GM19438 (cell line): ENCODE data around the gene TBX19.
"Not testable (repeated sequence)": the region's sequence is repeated elsewhere in the genome, so short reads cannot be mapped to it uniquely, and the experiment has no call there.

Experiments
- ATAC-seq: cut with Tn5 transposase; IDR thresholded peaks from one replicate; pipeline ENCODE4 v1.9.1; 2021; ENCODE audit warnings: low read depth; ENCODE audit not compliant: unreplicated experiment

The TBX19 gene

DNA sequence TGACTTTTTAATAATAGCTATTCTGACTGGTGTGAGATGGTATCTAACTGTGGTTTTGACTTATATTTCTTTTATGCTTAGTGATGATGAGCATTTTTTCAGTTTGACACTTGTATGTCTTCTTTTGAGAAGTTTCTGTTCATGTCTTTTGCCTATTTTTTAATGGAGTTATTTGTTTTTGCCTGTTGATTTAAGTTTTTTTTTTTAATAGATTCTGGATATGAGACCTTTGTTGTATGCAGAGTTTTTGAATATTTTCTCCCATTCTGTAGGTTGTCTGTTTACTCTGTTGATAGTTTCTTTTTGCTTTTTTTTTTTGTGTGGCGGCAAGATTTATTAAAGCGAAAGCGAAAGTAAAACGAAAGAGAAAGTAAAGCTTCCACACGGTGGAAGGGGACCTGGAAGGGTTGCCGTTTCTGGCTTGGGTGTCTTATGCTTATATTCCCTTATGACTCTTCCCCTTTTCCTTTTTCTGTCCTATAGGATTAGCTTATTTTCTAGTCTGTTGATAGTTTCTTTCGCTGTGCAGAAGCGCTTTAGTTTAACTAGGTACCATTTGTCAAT lies 67.6 kb downstream of the TBX19 start:
- ATAC-seq, result no peak

- ATAC-seq, result not testable (repeated sequence)
These were observed 73.9 kb downstream of the TBX19 start for GRCh38 chr1:168354335-168355269.

GRCh38 chr1:168360151-168361021 lies 79.7 kb downstream of the TBX19 start:
- no peak for ATAC-seq

- no peak for ATAC-seq
These were observed 80.6 kb downstream of the TBX19 start for GRCh38 chr1:168361252-168361651.

DNA sequence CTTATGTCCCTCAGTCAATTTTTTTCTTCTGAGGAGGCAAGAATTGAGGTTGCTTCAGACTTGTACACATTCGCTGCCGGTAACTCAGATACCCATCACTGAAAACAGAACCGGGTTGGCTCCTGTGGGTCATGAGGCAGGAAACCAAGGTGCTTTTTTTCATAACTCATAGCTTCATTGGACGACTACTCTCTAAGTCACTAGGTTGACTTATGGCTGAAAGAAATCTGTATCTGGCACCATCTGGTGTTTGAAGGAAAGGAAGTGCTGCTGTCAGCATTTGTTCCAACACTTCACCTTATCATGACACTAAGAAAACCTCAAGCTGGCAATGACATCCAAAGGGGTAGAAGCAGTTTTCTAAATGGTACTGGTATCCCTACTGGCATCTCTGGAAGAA lies 82.3 kb downstream of the TBX19 start:
- ATAC-seq, result no peak
